Erythroblast (primary cell): ENCODE data around the gene NOVA1.

Source experiments
- DNase-seq, 2 experiments: peaks; one replicate each; lab custom pipeline; 2025; lab: John Stamatoyannopoulos, UW
- GATA1 ChIP-seq: IDR thresholded peaks from 2 replicates; pipeline ENCODE4 v1.6.1; 2011; ENCODE audit warnings: low read depth, mild to moderate bottlenecking, control low read depth, low read length, moderate library complexity
- POLR2A ChIP-seq: IDR thresholded peaks from 2 replicates; pipeline ENCODE4 v1.6.1; 2011; ENCODE audit warnings: mild to moderate bottlenecking, low read length

Gene NOVA1

GRCh38 chr14:26454105-26454504 lies 143.7 kb downstream of the NOVA1 start:
- no peak for DNase-seq
- TF ChIP-seq GATA1 = no peak
- no peak for TF ChIP-seq POLR2A

- no peak for TF ChIP-seq GATA1
- no peak for TF ChIP-seq POLR2A
- no peak for DNase-seq
Observed at GRCh38 chr14:26448181-26448855, 149.5 kb downstream of the NOVA1 start.

- DNase-seq = no peak
- TF ChIP-seq GATA1 = no peak
- TF ChIP-seq POLR2A = no peak
Observed at GRCh38 chr14:26444822-26445221, 153.0 kb downstream of the NOVA1 start.

- TF ChIP-seq GATA1 (no peak), POLR2A (no peak)
Observed at GRCh38 chr14:26443654-26444053, 154.2 kb downstream of the NOVA1 start.

GRCh38 chr14:26429205-26429604 lies 168.6 kb downstream of the NOVA1 start:
- TF ChIP-seq POLR2A (no peak), GATA1 (no peak)
- no peak for DNase-seq

More at GRCh38 chr14:26443654-26444053, 154.2 kb downstream of the NOVA1 start:
- DNase-seq = no peak

GRCh38 chr14:26427097-26427496 lies 170.7 kb downstream of the NOVA1 start:
- no peak for TF ChIP-seq GATA1
- no peak for TF ChIP-seq POLR2A
- DNase-seq = no peak

- DNase-seq = no peak
- no peak for TF ChIP-seq GATA1
- TF ChIP-seq POLR2A = no peak
Observed at GRCh38 chr14:26424537-26424936, 173.3 kb downstream of the NOVA1 start.

GRCh38 chr14:26415618-26416123 lies 182.2 kb downstream of the NOVA1 start:
- no peak for DNase-seq

GRCh38 chr14:26414926-26415325 lies 182.9 kb downstream of the NOVA1 start:
- TF ChIP-seq GATA1 (no peak), POLR2A (no peak)
- DNase-seq = no peak

More at GRCh38 chr14:26415618-26416123, 182.2 kb downstream of the NOVA1 start:
- TF ChIP-seq GATA1 = no peak
- no peak for TF ChIP-seq POLR2A

GRCh38 chr14:26414103-26414502 lies 183.7 kb downstream of the NOVA1 start:
- TF ChIP-seq GATA1 (no peak), POLR2A (no peak)
- DNase-seq = no peak

GRCh38 chr14:26412421-26412820 lies 185.4 kb downstream of the NOVA1 start:
- TF ChIP-seq GATA1 (no peak), POLR2A (no peak)

GRCh38 chr14:26410189-26410685 lies 187.6 kb downstream of the NOVA1 start:
- no peak for DNase-seq
- TF ChIP-seq GATA1 (no peak), POLR2A (no peak)

More at GRCh38 chr14:26412421-26412820, 185.4 kb downstream of the NOVA1 start:
- DNase-seq = no peak

- DNase-seq = no peak
- TF ChIP-seq GATA1 = no peak
- TF ChIP-seq POLR2A = no peak
Observed at GRCh38 chr14:26404927-26405326, 192.9 kb downstream of the NOVA1 start.

GRCh38 chr14:26403760-26404159 lies 194.1 kb downstream of the NOVA1 start:
- no peak for TF ChIP-seq POLR2A
- no peak for TF ChIP-seq GATA1
- no peak for DNase-seq
